ENCODE measurements around the gene WNT9A.

DNA sequence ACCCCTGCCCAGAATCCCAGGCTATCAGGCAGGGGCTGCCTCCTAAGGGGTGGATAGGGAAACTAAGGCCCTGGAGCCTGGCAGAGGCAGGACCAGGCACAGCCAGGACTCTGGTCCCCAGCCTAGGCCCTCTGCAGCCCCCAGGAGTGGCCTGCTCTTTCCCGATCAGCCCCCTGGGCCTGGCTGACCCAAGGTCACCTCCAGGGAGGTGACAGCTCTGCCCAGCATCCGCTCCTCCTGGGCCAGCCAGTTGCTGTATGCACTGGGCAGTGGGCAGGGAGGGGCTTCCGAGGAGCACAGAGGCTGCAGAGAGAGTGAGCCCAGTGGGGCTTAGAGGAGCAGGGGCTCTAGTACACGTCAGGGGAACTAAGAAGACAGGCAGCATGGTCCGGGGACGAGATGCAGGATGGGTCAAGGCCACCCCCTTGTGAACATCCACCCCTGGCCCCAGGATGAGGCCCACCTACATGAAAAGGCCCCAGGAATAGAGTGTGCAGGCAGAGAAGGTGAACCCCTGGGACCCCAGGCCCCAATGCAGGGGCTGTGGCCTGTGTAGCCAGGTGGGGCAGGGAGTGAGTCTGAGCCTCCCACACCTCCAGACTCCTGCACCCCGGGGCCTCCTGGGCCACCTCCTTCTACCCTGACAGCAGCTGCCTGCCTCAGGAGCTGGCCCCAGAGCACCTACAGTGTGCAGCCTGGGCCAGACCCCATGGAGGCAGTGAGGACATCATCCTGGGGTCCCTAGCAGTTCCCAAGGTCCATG, 32.8 kb downstream of the WNT9A start:
- TF ChIP-seq RAD21 (conservative IDR thresholded peaks at IDR 0.05): no peak
- no peak for TF ChIP-seq POLR2AphosphoS5 (IDR thresholded peaks at IDR 0.05)
- TF ChIP-seq, protein P1, sequence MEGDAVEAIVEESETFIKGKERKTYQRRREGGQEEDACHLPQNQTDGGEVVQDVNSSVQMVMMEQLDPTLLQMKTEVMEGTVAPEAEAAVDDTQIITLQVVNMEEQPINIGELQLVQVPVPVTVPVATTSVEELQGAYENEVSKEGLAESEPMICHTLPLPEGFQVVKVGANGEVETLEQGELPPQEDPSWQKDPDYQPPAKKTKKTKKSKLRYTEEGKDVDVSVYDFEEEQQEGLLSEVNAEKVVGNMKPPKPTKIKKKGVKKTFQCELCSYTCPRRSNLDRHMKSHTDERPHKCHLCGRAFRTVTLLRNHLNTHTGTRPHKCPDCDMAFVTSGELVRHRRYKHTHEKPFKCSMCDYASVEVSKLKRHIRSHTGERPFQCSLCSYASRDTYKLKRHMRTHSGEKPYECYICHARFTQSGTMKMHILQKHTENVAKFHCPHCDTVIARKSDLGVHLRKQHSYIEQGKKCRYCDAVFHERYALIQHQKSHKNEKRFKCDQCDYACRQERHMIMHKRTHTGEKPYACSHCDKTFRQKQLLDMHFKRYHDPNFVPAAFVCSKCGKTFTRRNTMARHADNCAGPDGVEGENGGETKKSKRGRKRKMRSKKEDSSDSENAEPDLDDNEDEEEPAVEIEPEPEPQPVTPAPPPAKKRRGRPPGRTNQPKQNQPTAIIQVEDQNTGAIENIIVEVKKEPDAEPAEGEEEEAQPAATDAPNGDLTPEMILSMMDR (IDR thresholded peaks at IDR 0.05; ENCODE audit: poor library complexity, severe bottlenecking): no peak
- TF ChIP-seq EZH2 (IDR thresholded peaks at IDR 0.05; ENCODE audit: borderline replicate concordance, insufficient read depth, low read length, poor library complexity, severe bottlenecking): no peak
- no peak for TF ChIP-seq MXI1 (conservative IDR thresholded peaks at IDR 0.05; ENCODE audit: poor library complexity, severe bottlenecking)
- TF ChIP-seq TAF1 (IDR thresholded peaks at IDR 0.05; ENCODE audit: low read depth): no peak
- no peak for TF ChIP-seq EP300 (conservative IDR thresholded peaks at IDR 0.05; ENCODE audit: poor library complexity, severe bottlenecking)
- TF ChIP-seq, protein P2, sequence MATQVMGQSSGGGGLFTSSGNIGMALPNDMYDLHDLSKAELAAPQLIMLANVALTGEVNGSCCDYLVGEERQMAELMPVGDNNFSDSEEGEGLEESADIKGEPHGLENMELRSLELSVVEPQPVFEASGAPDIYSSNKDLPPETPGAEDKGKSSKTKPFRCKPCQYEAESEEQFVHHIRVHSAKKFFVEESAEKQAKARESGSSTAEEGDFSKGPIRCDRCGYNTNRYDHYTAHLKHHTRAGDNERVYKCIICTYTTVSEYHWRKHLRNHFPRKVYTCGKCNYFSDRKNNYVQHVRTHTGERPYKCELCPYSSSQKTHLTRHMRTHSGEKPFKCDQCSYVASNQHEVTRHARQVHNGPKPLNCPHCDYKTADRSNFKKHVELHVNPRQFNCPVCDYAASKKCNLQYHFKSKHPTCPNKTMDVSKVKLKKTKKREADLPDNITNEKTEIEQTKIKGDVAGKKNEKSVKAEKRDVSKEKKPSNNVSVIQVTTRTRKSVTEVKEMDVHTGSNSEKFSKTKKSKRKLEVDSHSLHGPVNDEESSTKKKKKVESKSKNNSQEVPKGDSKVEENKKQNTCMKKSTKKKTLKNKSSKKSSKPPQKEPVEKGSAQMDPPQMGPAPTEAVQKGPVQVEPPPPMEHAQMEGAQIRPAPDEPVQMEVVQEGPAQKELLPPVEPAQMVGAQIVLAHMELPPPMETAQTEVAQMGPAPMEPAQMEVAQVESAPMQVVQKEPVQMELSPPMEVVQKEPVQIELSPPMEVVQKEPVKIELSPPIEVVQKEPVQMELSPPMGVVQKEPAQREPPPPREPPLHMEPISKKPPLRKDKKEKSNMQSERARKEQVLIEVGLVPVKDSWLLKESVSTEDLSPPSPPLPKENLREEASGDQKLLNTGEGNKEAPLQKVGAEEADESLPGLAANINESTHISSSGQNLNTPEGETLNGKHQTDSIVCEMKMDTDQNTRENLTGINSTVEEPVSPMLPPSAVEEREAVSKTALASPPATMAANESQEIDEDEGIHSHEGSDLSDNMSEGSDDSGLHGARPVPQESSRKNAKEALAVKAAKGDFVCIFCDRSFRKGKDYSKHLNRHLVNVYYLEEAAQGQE (IDR thresholded peaks at IDR 0.05; ENCODE audit: borderline replicate concordance): no peak
- no peak for TF ChIP-seq SMC3 (conservative IDR thresholded peaks at IDR 0.05; ENCODE audit: poor library complexity)

Data from neural cell (in vitro differentiated cells).